ENCODE measurements around the gene ZNF512B. TPM values are rescaled to one million over a fixed set of nuclear protein-coding genes. Genes with fewer than 3 reads are reported as not detected.

The ZNF512B gene
- total RNA-seq, 2 donors from 2014 or later, result 23.7 to 26.8 TPM

DNA sequence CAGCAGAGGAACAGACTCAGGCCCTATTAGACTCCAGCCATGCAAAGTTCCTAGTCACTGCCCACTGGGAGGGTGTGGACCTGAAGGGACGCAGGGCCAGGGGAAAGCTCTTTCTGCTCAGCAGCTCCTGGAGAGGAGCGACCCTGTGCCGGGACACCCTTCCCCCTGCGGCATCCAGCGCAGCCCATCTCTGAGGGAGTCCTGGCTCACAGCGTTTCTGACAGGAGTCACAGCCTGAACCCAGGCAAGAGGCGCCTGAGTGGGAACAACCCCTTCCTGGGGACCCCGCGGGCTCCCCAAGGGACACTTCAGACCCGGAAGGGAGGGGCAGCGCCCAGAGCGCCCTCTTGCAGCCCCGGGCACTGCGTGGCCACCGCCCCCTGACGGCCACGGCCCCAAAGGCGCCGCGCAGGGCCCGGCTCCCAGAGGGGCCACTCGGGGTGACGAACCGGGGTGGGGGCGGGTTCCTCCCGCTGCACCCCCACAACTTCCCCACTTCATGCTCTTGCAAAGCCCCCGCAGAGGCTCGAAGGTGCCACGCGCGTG, 14.4 kb downstream of the ZNF512B start:
- WGBS, 2 experiments (ENCODE audit: insufficient coverage in 1 of 2, insufficient read length in 1 of 2), result 6 to 7% methylated on average over 13 to 31 of the region's 31 CpGs

DNA sequence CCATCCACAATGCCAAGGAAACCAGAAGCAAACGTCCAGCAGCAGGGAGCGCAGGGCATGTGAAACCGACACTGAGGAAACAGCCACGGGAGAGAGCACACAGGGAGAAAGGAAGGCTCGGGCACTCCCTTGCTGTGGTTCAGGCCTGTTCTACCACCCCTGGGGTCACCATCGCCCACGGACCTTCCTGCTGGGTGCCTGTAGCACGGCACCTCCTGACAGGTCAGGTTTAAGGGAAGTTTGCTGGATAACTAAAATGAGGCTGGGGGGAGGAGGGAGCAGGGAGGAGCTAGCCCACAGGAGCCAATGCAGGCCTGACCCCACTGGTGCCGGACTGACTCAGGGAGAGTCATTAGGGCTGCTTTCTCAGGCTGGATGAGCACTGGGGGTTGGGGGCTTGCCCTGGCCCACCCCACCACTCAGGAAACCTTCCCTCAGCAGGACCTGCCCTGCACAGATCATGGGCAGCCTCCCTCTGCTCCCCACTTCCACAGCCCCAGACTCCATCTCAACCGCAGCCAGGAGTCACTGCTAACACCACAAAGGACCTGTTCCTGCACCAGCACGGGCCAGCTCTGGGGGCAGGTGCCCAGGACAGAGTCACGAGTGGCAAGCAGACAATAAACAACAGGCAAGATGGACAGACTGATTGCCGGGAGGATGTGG, 15.8 kb downstream of the ZNF512B start:
- DNase-seq, result no peak
- Mint-ChIP-seq H3K36me3 (ENCODE audit: low read depth) (peaks cover 4% of the 10 kb centered on the region), H3K9me3 (no peaks in the 10 kb centered on the region), H3K27ac (peak overlapping the region; percentile 31), H3K4me1 (peaks cover 31% of the 10 kb centered on the region), H3K4me3 (peak overlapping the region; percentile 71), H3K27me3 (ENCODE audit: insufficient read depth) (no peaks in the 10 kb centered on the region)
- no peak overlapping the region for H3K4me3 ChIP-seq (ENCODE audit: low read length)
- H3K9ac ChIP-seq (ENCODE audit: extremely low read depth, low read length, poor library complexity, severe bottlenecking), result no peak overlapping the region
- no peaks in the 10 kb centered on the region for H3K27me3 ChIP-seq (ENCODE audit: control insufficient read depth, insufficient read depth, low read length, poor library complexity, severe bottlenecking)
- H3K36me3 ChIP-seq (ENCODE audit: control insufficient read depth, insufficient read depth, low read length), result peaks cover 6% of the 10 kb centered on the region
- 90 to 92% methylated on average over 7 to 13 of the region's 13 CpGs for WGBS, 2 experiments (ENCODE audit: insufficient coverage in 1 of 2, insufficient read length in 1 of 2)
- H3K4me1 ChIP-seq (ENCODE audit: control insufficient read depth, insufficient read depth, low read length), result peaks cover 14% of the 10 kb centered on the region
- H3K27ac ChIP-seq (ENCODE audit: low read depth, low read length), result no peak overlapping the region
- TF ChIP-seq, protein P1, sequence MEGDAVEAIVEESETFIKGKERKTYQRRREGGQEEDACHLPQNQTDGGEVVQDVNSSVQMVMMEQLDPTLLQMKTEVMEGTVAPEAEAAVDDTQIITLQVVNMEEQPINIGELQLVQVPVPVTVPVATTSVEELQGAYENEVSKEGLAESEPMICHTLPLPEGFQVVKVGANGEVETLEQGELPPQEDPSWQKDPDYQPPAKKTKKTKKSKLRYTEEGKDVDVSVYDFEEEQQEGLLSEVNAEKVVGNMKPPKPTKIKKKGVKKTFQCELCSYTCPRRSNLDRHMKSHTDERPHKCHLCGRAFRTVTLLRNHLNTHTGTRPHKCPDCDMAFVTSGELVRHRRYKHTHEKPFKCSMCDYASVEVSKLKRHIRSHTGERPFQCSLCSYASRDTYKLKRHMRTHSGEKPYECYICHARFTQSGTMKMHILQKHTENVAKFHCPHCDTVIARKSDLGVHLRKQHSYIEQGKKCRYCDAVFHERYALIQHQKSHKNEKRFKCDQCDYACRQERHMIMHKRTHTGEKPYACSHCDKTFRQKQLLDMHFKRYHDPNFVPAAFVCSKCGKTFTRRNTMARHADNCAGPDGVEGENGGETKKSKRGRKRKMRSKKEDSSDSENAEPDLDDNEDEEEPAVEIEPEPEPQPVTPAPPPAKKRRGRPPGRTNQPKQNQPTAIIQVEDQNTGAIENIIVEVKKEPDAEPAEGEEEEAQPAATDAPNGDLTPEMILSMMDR (conservative IDR thresholded peaks at IDR 0.05), result no peak
- no peaks in the 10 kb centered on the region for H3K9me3 ChIP-seq (ENCODE audit: control insufficient read depth, low read length)

More for the DNA sequence above, 14.4 kb downstream of the ZNF512B start:
- H3K36me3 Mint-ChIP-seq (ENCODE audit: low read depth), result peaks cover 7% of the 10 kb centered on the region
- peak overlapping the region; percentile 71 for H3K4me3 Mint-ChIP-seq
- no peak overlapping the region for H3K27ac Mint-ChIP-seq
- peak; percentile 72 for DNase-seq
- no peaks in the 10 kb centered on the region for H3K27me3 ChIP-seq (ENCODE audit: control insufficient read depth, insufficient read depth, low read length, poor library complexity, severe bottlenecking)
- H3K4me3 ChIP-seq (ENCODE audit: low read length), result peak overlapping the region; percentile 82
- no peaks in the 10 kb centered on the region for H3K9me3 ChIP-seq (ENCODE audit: control insufficient read depth, low read length)
- H3K36me3 ChIP-seq (ENCODE audit: control insufficient read depth, insufficient read depth, low read length), result peaks cover 6% of the 10 kb centered on the region
- peaks cover 29% of the 10 kb centered on the region for H3K4me1 Mint-ChIP-seq
- peaks cover 19% of the 10 kb centered on the region for H3K4me1 ChIP-seq (ENCODE audit: control insufficient read depth, insufficient read depth, low read length)
- TF ChIP-seq, protein P1 (conservative IDR thresholded peaks at IDR 0.05), result peak; percentile 55
- no peaks in the 10 kb centered on the region for H3K9me3 Mint-ChIP-seq
- H3K27me3 Mint-ChIP-seq (ENCODE audit: insufficient read depth), result no peaks in the 10 kb centered on the region
- no peak overlapping the region for H3K27ac ChIP-seq (ENCODE audit: low read depth, low read length)
- peak overlapping the region; percentile 72 for H3K9ac ChIP-seq (ENCODE audit: extremely low read depth, low read length, poor library complexity, severe bottlenecking)

DNA sequence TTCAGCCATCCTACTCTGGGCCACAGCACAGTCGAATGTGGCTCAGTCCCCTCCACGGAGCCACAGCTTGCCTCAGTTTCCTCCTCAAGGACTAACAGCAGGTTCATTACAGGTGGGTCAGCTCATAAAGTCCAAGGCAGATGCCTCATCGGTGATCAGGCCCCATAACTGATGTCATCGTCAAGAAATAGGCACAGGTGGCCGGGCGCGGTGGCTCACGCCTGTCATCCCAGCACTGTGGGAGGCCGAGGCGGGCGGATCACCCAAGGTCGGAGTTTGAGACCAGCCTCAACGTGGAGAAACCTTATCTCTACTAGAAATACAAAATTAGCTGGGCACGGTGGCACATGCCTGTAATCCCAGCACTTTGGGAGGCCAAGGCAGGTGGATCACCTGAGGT, 17.0 kb downstream of the ZNF512B start:
- WGBS, 2 experiments (ENCODE audit: insufficient coverage in 1 of 2, insufficient read length in 1 of 2), result 95 to 96% methylated on average over 13 to 14 of the region's 14 CpGs
- no peak overlapping the region for H3K9ac ChIP-seq (ENCODE audit: extremely low read depth, low read length, poor library complexity, severe bottlenecking)
- no peak overlapping the region for H3K4me3 ChIP-seq (ENCODE audit: low read length)
- no peak overlapping the region for H3K27ac ChIP-seq (ENCODE audit: low read depth, low read length)
- peaks cover 7% of the 10 kb centered on the region for H3K4me1 ChIP-seq (ENCODE audit: control insufficient read depth, insufficient read depth, low read length)
- no peak for DNase-seq
- no peaks in the 10 kb centered on the region for H3K27me3 Mint-ChIP-seq (ENCODE audit: insufficient read depth)
- peaks cover 6% of the 10 kb centered on the region for H3K36me3 Mint-ChIP-seq (ENCODE audit: low read depth)
- TF ChIP-seq, protein P1 (conservative IDR thresholded peaks at IDR 0.05), result no peak
- H3K36me3 ChIP-seq (ENCODE audit: control insufficient read depth, insufficient read depth, low read length), result no peaks in the 10 kb centered on the region
- H3K9me3 Mint-ChIP-seq, result peaks cover 3% of the 10 kb centered on the region
- H3K27me3 ChIP-seq (ENCODE audit: control insufficient read depth, insufficient read depth, low read length, poor library complexity, severe bottlenecking), result no peaks in the 10 kb centered on the region
- peaks cover 25% of the 10 kb centered on the region for H3K4me1 Mint-ChIP-seq
- no peak overlapping the region for H3K4me3 Mint-ChIP-seq
- no peak overlapping the region for H3K27ac Mint-ChIP-seq
- no peaks in the 10 kb centered on the region for H3K9me3 ChIP-seq (ENCODE audit: control insufficient read depth, low read length)

Data from endodermal cell (in vitro differentiated cells).